HT1080 (cell line): Measurements from ENCODE around the gene ITFG1. TPM values are rescaled to one million over a fixed set of nuclear protein-coding genes. Genes with fewer than 3 reads are reported as not detected.
"Not testable (repeated sequence)": the region's sequence is repeated elsewhere in the genome, so short reads cannot be mapped to it uniquely, and the experiment has no call there.

Experiments used
- DNase-seq: peaks from one replicate; pipeline ENCODE4 v3.0.0-alpha.2; 2015; ENCODE audit warnings: low read depth
- total RNA-seq: library from RNA; depleted of rRNA; stranded (reverse); fragments of >200 nt; shearing (Covaris generic); gene quantifications from 2 replicates; pipeline ENCODE4 v1.2.3, GENCODE V29; 2014

ITFG1 gene
- total RNA-seq, 1 experiment from 2014 or later, result 34.4 TPM

DNA sequence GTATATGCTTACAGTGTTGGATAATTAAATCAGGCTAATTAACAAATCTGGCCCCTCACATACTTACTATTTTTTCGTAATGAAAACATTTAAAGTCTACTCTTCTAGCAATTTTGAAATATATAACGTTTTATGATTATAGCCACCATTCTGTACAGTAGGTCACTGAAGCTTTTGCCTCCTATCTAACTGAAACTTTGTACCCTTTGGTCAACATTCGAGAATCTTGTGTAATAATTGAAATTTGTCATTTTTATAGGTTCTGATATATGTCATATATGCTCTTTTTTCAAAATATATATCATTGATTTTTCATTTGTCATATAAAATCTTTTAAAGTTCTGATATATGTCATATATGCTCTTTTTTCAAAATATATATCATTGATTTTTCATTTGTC is 12.9 kb upstream of the ITFG1 start:
- no peak for DNase-seq

DNA sequence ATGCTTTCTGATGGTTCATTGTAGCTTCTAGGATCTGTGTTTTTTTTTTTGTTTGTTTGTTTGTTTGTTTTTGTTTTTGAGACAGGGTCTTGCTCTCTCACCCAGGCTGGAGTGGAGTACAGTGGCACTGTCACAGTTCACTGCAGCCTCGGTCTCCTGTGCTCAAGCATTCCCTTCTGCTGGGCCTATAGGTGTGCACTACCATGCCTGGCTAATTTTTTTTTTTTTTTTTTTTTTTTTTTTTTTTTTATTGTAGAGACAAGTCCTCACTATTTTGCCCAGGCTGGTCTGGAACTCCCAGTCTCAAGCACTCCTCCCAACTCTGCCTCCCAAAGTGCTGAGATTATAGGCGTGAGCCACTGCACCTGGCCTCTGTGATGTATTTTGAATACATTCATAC is 12.1 kb upstream of the ITFG1 start:
- not testable (repeated sequence) for DNase-seq

DNA sequence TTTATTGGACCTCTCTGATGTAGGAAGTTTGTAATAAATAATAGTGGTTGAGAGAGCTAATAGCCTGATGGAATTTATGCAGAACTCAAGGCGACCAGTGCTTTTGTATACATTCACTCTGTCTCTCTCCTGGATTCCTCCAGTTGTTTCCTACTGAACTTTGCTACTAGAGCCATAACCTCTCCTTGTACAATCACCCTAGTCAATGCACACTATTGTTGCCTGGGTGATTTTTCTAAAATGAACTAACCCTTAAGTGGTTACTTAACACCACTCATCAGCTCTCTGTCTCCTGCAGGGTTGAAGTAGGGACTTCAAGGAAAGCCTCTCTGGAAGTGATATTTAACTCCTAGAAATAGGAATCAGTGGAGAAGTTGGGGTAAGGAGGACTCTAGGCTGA is 9.9 kb upstream of the ITFG1 start:
- DNase-seq, result no peak

DNA sequence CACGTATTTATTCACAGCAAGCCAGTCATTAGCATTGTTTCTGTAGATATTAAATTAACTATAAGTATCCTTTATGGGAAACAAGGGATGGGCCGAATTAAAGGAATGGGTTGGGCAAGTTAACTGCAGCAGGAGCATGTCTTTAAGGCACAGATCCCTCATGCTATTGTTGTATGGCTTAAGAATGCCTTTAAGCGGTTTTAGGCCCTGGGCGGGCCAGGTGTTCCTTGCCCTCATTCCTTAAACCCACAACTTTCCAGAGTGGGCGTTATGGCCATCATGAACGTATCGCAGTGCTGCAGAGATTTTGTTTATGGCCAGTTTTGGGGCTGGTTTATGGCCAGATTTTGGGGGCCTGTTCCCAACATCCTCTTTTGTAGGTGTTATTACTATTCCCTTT is 9.3 kb upstream of the ITFG1 start:
- no peak for DNase-seq

DNA sequence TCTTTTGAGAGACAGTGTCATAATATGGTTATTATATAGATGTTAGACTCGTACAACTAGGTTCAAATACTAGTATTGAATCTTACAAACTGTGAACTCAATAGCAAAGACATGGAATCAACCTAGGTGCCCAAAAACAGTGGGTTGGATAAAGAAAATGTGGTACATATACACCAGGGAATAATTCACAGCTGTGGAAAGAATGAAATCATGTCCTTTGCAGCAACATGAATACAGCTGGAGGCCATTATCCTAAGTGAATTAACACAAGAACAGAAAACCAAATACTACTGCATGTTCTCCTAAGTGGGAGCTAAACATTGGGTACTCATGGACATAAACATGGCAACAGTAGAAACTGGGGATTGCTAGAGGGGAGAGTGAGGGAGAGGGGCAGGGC is 8.4 kb upstream of the ITFG1 start:
- no peak for DNase-seq

DNA sequence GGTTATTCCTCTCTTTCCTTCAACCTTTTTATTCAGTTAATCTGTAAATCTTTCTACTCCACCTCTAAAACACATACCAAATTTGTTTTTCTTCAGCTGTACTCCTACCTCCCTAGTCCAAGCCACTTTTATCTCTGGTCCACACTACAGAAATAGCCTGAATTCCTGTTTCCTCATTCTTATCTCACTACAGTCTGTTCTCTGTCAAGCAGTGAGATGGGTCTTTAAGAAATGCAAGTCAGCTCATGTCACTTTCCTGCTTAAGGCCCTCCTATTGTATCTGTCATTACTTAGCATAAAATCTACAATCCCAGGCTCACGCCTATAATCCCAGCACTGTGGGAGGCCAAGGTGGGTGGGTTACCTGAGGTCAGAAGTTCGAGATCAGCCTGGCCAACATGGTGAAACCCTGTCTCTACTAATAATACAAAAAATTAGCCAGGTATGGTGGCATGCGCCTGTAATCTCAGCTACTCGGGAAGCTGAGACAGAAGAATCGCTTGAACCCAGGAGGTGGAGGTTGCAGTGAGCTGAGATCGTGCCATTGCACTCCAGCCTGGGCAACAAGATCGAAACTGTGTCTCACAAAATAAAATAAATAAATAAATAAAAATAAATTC is 7.3 kb upstream of the ITFG1 start:
- not testable (repeated sequence) for DNase-seq

DNA sequence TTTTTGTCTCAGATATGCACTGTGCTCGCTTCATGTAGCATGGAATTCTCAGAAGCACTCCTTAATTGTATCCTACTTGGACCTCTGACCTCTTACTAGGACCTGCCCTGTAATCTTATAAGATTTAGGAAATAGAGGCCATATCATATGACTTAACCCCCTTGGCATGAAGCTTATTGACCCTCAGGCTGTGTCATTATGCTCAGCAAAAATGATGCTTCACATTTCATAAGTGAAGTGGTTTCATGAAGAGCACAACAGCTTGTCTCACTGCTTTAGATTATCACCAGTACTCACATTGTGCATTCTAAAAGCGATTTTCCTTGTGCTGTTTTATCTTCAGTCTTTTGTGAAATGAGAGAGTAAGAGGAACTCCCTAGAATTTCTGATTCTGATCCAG is 6.6 kb upstream of the ITFG1 start:
- DNase-seq, result no peak

DNA sequence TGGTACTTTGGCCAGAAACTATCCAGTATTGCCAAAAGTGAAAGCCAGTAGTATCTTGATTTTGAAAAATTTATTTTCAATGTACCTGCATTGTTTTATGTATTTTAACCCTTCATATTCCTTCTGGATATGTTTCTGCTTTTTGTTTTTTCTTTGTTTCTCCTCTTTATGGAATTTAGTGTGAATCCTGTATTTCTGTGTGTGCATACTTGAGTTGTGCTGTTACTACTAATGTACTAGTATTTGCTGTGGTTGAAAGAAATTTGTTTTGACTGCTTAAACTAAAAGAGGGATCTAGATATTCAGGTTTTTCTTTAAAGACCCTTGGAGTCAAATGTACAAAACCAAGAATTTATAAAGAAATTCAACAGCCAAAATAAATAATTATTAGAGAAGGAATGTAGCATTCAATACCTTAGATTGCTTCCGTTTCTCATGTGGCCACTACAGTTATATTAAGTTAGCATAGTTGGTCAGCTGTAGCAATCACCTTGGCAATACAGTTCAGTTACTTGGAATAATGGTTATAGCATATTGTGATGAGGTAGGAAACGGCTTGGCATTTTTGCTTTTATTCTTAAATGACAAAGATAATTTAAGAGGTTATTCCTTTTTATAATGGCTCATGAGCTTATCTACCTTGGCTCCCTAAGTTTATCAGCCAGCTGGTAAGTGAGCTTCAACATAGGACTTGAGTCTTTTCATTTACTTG is 5.2 kb upstream of the ITFG1 start:
- no peak for DNase-seq

DNA sequence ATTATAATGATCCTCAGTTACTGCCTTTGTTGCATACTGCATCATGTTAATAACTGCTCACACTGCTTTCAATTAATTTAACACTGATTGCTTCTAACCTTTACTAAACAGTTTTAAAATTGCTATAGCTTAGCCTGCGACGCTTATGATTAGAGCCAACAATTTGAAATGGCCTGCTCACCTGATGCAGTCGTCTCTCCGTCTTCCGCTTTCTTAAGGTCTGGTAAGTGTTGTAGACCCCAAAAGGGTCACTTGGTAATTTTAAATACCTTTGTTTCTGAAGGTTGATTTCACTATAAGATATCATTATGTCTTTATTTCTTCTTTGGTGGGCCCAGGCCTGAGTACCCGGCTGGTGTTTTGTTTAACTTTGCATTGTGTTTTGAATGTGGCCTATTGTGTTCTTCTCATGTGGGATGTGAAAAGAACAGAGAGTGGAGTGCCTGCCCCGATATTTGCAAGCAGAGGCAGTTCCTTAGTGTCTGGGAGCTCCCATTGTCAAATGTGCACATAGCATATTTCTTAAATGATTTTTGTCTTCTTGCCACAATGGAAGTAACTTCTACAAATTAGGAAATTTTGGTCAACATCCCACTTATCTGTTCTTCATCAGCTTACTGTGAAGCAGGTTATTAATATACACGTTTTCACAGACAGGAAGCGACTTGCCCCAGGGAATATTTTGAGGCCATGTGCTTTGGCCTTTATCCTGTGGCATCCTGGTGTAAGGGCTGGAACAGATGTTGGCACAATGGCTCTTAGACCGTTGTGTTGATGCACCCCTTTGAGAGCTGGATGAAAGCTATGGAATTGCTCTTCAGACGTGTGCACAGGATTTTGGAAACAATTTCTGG is 3.1 kb upstream of the ITFG1 start:
- no peak for DNase-seq

DNA sequence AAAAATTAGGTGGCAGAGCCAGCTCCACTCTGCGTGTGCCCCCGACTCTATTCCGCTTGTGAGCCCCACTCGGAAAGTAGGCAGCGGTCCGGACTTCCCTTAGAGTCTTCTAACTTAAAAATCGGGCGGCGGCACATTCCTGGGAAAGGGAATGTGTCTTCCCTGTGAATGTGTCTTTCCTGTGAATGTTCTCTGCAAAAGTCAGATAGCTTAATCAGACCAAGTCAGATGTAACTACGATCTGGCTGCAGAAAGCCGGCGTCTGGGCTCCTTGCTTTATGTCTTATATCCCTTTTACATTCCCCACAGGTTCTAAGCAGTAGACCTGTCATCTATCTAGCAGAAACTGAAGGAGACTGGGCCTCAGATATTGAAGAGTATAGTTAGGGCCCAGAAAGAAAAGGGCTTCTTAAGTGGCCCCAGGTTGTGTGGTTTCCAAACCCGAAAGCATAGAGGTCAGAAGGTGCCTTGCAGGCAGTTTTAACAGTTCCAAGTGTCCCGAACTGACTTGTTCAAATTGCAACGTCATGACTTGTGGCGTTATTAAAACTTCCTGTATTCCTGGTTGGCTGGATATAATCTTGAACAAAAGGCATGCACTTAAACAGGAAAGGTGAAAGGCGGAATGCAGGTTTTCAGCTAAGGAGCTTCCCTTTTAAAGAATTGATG is 869 bp upstream of the ITFG1 start:
- DNase-seq, result peak; percentile 44

DNA sequence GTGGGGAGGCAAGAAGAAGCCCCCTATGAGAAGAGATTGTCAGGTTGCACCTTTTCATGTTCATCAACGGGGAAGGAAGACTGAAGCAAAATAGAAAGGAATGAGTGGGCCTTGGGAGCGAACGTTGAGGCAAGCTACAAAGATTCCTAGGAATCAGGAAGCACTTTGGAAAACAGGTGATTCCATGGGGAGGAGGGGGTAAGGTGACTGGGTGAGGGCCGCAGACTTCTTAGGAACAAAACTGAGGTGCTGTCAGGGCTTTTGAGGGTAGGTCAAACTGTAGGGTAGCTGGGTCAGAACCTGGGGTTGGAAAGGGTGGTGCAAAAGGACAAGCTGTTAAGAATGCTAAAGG is 528 bp downstream of the ITFG1 start:
- no peak for DNase-seq

DNA sequence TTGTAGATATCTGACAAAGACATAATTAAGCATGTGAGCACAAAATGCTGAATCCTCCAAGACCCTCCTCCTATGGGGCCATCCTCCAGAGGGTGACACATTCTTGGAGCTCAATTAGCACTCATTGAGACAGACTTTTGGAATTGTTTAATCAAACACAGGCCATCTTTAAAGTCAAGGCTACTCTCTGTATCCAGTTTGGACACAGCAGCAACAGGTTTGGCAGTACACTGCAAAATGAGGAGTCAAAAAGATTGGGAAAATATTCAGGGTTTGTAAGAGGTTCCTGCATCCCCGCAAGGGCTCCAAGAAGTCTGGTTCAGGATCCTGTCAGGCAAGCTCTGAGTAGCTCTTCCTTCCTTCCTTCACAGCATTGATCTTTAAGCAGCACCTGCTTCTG is 1.3 kb downstream of the ITFG1 start:
- DNase-seq, result no peak

DNA sequence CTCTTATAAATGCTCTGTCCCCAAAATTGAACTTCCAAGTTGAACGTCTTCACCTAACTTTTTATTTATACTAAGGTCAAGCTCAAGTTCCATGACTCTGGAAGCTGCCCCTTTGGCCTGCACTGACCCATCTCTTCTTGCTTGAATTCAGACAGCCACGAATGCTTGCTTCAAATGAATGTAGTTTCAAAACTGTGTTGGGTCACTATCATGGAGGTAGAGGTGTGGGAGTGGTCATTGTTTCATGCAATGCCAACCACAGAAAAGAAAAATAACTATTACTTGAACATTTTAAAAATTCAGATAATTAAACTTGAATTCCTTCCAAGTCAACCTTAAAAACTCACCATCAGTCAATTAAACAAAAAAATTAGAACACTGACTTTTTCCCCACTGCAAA is 2.5 kb downstream of the ITFG1 start:
- DNase-seq, result no peak

DNA sequence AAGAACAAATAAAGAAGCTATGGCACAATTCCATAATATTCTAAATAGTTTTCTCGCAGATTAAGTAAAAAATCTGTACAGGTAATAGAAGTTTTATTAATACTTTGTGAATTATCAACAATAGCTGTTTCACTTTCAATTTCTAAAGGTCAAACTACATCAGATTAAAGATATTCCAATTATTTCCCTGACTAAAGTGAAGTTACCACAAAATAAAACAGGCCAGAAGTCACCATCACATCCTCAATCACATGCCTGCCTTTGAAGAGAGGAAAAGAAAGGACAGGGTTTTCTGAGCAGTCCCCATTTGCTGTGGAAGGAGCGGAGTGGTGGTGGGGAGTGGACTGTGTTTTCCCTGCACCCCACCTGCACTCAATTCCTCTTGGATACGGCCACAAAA is 11.1 kb downstream of the ITFG1 start:
- no peak for DNase-seq

DNA sequence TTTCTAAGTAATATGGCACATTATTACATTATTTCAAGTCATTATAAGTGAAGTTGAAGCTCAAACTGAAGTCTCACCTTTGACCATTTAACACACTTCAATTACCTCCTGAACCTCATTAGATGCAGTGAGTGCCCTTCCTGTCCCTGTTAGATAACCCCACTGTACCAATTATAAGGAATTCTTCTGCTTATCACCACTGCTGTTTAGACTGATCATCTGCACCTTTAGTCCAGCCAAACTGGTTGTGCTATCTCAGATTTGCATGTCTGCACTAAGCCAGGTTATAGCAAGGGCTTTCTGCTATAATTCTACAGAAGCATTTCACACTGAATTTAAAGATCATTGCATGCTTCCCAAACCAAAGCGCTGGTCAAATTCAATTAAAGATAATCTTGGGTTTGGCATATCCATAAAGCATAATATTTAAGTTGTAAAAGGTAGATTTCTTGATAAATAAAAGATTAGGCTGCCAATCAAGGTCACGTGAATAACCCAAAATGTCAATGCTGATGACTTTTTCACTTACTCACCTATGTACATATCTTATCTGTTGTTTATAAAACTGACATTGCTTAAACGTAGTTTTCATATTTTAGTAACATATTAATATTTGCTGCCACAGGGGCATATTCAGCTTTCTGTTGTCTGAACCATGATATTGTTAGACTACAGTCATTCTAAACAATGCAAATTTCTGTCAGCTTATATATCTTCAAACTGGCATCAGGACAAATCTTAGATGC is 11.9 kb downstream of the ITFG1 start:
- DNase-seq, result no peak

DNA sequence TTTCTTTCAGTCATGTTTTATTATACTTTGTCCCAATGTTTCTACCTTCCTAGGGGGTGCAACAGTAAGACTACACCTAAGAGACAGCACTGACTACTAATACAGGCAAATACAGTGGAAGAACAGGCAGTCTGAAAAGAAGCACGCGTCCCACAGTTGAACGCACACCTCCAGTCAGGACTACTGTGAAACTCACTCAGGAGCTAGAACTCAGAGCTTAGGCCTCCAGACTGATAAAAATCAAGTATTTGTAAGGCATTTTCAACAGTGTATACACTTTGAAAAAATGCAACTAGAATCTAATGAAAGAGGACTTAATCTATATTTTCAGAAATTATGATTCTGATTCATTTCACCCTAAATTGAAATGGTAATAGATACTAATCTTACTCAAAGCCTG is 14.4 kb downstream of the ITFG1 start:
- no peak for DNase-seq

DNA sequence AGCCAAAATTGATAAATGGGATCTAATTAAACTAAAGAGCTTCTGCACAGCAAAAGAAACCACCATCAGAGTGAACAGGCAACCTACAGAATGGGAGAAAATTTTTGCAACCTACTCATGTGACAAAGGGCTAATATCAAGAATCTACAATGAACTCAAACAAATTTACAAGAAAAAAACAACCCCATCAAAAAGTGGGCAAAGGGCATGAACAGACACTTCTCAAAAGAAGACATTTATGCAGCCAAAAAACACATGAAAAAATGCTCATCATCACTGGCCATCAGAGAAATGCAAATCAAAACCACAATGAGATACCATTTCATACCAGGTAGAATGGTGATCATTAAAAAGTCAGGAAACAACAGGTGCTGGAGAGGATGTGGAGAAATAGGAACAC is 18.0 kb downstream of the ITFG1 start:
- not testable (repeated sequence) for DNase-seq

DNA sequence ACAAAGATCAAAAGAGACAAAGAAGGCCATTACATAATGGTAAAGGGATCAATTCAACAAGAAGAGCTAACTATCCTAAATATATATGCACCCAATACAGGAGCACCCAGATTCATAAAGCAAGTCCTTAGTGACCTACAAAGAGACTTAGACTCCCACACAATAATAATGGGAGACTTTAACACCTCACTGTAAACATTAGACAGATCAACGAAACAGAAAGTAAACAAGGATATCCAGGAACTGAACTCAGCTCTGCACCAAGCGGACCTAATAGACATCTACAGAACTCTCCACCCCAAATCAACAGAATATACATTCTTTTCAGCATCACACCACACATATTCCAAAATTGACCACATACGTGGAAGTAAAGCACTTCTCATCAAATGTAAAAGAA is 20.8 kb downstream of the ITFG1 start:
- DNase-seq, result not testable (repeated sequence)

DNA sequence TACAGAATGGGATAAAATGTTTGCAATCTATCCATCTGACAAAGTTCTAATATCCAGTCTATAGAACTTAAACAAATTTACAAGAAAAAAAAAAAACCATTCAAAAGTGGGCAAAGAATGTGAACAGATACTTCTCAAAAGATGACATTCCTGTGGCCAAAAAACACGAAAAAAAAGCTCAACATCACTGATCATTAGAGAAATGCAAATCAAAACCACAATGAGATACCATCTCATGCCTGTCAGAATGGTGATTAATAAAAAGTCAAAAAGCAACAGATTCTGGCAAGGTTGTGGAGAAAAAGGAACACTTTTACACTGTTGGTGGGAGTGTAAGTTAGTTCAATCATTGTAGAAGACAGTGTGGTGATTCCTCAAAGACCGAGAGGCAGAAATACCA is 26.6 kb downstream of the ITFG1 start:
- DNase-seq, result not testable (repeated sequence)

DNA sequence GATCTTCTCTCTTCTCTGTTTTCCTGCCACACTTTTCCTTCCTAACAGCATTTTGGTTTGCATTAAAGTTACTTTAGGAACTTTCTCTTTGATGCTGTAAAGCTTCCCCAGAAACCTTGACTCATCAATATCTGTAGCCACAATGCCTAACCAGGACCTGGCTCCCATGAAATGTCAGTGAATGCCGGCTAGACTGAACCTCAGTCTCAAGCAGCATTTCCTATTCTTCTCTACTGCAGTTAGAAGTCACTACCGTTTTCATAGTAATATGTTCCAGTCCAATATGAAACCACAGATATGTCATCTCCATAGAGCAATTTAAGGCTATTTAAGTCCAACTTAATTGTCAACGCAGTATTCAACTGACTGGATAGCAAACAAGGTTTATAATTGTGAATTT is 28.9 kb downstream of the ITFG1 start:
- peak; percentile 2 for DNase-seq

DNA sequence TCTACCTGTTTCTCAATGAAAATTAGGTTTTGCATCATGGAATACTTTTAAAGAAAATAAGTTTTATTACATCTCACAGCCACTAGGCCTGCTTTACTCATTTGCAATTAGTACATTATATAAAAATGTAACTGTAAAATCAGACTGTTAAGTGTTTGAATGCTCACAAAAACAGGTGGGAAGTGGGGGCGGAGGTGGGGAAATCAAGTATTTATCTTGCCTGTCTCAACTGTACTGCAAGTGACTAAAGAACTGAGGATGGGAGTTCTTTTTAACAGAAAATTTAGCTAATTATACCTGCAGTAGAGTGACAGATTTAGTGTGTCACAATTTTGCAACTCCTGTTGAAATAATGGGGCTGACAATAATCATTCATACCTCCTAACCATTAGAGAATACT is 34.1 kb downstream of the ITFG1 start:
- DNase-seq, result no peak
